ENCODE measurements around the gene TMEM218.

Gene TMEM218

GRCh38 chr11:125079151-125079877 is 32.1 kb downstream of the TMEM218 start:
- Mint-ChIP-seq H3K27me3 (peaks cover 2% of the 10 kb centered on the region), H3K4me1 (no peaks in the 10 kb centered on the region), H3K4me3 (no peak overlapping the region), H3K9me3 (no peaks in the 10 kb centered on the region), H3K36me3 (ENCODE audit: low read depth) (no peaks in the 10 kb centered on the region), H3K27ac (no peak overlapping the region)
- no peak for ATAC-seq
- no peak for DNase-seq

- H3K4me1 Mint-ChIP-seq, result peaks cover 2% of the 10 kb centered on the region
- no peak for ATAC-seq
Measured at GRCh38 chr11:125078516-125079140, 32.8 kb downstream of the TMEM218 start.

GRCh38 chr11:125078016-125078415 is 33.4 kb downstream of the TMEM218 start:
- H3K27ac Mint-ChIP-seq, result no peak overlapping the region
- no peaks in the 10 kb centered on the region for H3K36me3 Mint-ChIP-seq (ENCODE audit: low read depth)
- H3K4me1 Mint-ChIP-seq, result peaks cover 2% of the 10 kb centered on the region
- peaks cover 2% of the 10 kb centered on the region for H3K27me3 Mint-ChIP-seq
- H3K9me3 Mint-ChIP-seq, result no peaks in the 10 kb centered on the region
- no peak for ATAC-seq
- H3K4me3 Mint-ChIP-seq, result no peak overlapping the region
- no peak for DNase-seq

More at GRCh38 chr11:125078516-125079140, 32.8 kb downstream of the TMEM218 start:
- H3K9me3 Mint-ChIP-seq, result no peaks in the 10 kb centered on the region
- H3K27me3 Mint-ChIP-seq, result peaks cover 2% of the 10 kb centered on the region
- H3K4me3 Mint-ChIP-seq, result no peak overlapping the region
- no peaks in the 10 kb centered on the region for H3K36me3 Mint-ChIP-seq (ENCODE audit: low read depth)
- DNase-seq, result no peak
- H3K27ac Mint-ChIP-seq, result no peak overlapping the region

GRCh38 chr11:125076378-125076945 is 35.0 kb downstream of the TMEM218 start:
- ATAC-seq (no peak), DNase-seq (no peak)
- Mint-ChIP-seq H3K27ac (no peak overlapping the region), H3K4me3 (no peak overlapping the region), H3K36me3 (ENCODE audit: low read depth) (no peaks in the 10 kb centered on the region), H3K9me3 (no peaks in the 10 kb centered on the region), H3K27me3 (peaks cover 2% of the 10 kb centered on the region), H3K4me1 (peaks cover 7% of the 10 kb centered on the region)

GRCh38 chr11:125075900-125076317 is 35.5 kb downstream of the TMEM218 start:
- ATAC-seq (no peak), DNase-seq (no peak)
- Mint-ChIP-seq H3K4me3 (no peak overlapping the region), H3K27ac (no peak overlapping the region), H3K9me3 (no peaks in the 10 kb centered on the region), H3K27me3 (peaks cover 2% of the 10 kb centered on the region), H3K36me3 (ENCODE audit: low read depth) (no peaks in the 10 kb centered on the region), H3K4me1 (peaks cover 12% of the 10 kb centered on the region)

GRCh38 chr11:125075242-125075625 is 36.2 kb downstream of the TMEM218 start:
- no peak for ATAC-seq
- Mint-ChIP-seq H3K4me3 (no peak overlapping the region), H3K4me1 (peaks cover 19% of the 10 kb centered on the region), H3K27me3 (peaks cover 2% of the 10 kb centered on the region), H3K36me3 (ENCODE audit: low read depth) (no peaks in the 10 kb centered on the region), H3K9me3 (no peaks in the 10 kb centered on the region), H3K27ac (no peak overlapping the region)
- no peak for DNase-seq

- H3K4me1 Mint-ChIP-seq, result peaks cover 25% of the 10 kb centered on the region
- H3K27ac Mint-ChIP-seq, result no peak overlapping the region
- no peak for DNase-seq
- no peak for ATAC-seq
- H3K36me3 Mint-ChIP-seq (ENCODE audit: low read depth), result no peaks in the 10 kb centered on the region
- H3K4me3 Mint-ChIP-seq, result no peak overlapping the region
- H3K9me3 Mint-ChIP-seq, result no peaks in the 10 kb centered on the region
- H3K27me3 Mint-ChIP-seq, result peaks cover 2% of the 10 kb centered on the region
Measured at GRCh38 chr11:125074511-125075241, 36.8 kb downstream of the TMEM218 start.

- Mint-ChIP-seq H3K27ac (no peak overlapping the region), H3K27me3 (peaks cover 6% of the 10 kb centered on the region), H3K4me1 (peaks cover 28% of the 10 kb centered on the region), H3K36me3 (ENCODE audit: low read depth) (no peaks in the 10 kb centered on the region), H3K9me3 (no peaks in the 10 kb centered on the region), H3K4me3 (no peak overlapping the region)
- DNase-seq (no peak), ATAC-seq (no peak)
Measured at GRCh38 chr11:125073616-125074483, 37.6 kb downstream of the TMEM218 start.

GRCh38 chr11:125072961-125073590 is 38.4 kb downstream of the TMEM218 start:
- Mint-ChIP-seq H3K9me3 (no peaks in the 10 kb centered on the region), H3K4me3 (no peak overlapping the region), H3K27ac (no peak overlapping the region), H3K27me3 (peaks cover 4% of the 10 kb centered on the region), H3K4me1 (peaks cover 28% of the 10 kb centered on the region), H3K36me3 (ENCODE audit: low read depth) (no peaks in the 10 kb centered on the region)
- DNase-seq (no peak), ATAC-seq (no peak)

GRCh38 chr11:125072218-125072960 is 39.0 kb downstream of the TMEM218 start:
- Mint-ChIP-seq H3K36me3 (ENCODE audit: low read depth) (no peaks in the 10 kb centered on the region), H3K9me3 (no peaks in the 10 kb centered on the region), H3K27me3 (peaks cover 8% of the 10 kb centered on the region), H3K4me3 (no peak overlapping the region), H3K27ac (no peak overlapping the region), H3K4me1 (peaks cover 28% of the 10 kb centered on the region)
- DNase-seq, result no peak
- no peak for ATAC-seq

GRCh38 chr11:125071846-125072217 is 39.6 kb downstream of the TMEM218 start:
- DNase-seq, result no peak
- H3K27ac Mint-ChIP-seq, result no peak overlapping the region
- no peak for ATAC-seq
- H3K4me3 Mint-ChIP-seq, result no peak overlapping the region
- H3K36me3 Mint-ChIP-seq (ENCODE audit: low read depth), result no peaks in the 10 kb centered on the region
- H3K4me1 Mint-ChIP-seq, result peaks cover 28% of the 10 kb centered on the region
- peaks cover 11% of the 10 kb centered on the region for H3K27me3 Mint-ChIP-seq
- H3K9me3 Mint-ChIP-seq, result no peaks in the 10 kb centered on the region

GRCh38 chr11:125071435-125071834 is 40.0 kb downstream of the TMEM218 start:
- Mint-ChIP-seq H3K27me3 (peaks cover 11% of the 10 kb centered on the region), H3K27ac (no peak overlapping the region), H3K4me3 (no peak overlapping the region), H3K4me1 (peaks cover 28% of the 10 kb centered on the region), H3K9me3 (no peaks in the 10 kb centered on the region), H3K36me3 (ENCODE audit: low read depth) (no peaks in the 10 kb centered on the region)
- ATAC-seq, result no peak
- DNase-seq, result no peak

GRCh38 chr11:125070699-125071254 is 40.6 kb downstream of the TMEM218 start:
- no peaks in the 10 kb centered on the region for H3K9me3 Mint-ChIP-seq
- H3K4me1 Mint-ChIP-seq, result peaks cover 28% of the 10 kb centered on the region
- no peaks in the 10 kb centered on the region for H3K36me3 Mint-ChIP-seq (ENCODE audit: low read depth)
- peak; percentile 38 for DNase-seq
- peak; percentile 86 for ATAC-seq
- no peak overlapping the region for H3K4me3 Mint-ChIP-seq
- no peak overlapping the region for H3K27ac Mint-ChIP-seq
- peaks cover 17% of the 10 kb centered on the region for H3K27me3 Mint-ChIP-seq

Measured in activated naive CD8-positive, alpha-beta T cell treated with anti-CD3 and anti-CD28 coated beads, Interleukin-2, amount 50 U/mL, for 24 hours (primary cell).